ENCODE measurements around the gene KCP.

- TF ChIP-seq POLR2AphosphoS5 (IDR thresholded peaks at IDR 0.05; ENCODE audit: borderline replicate concordance, low read depth, low read length) = no peak
- no peak for TF ChIP-seq EZH2 (IDR thresholded peaks at IDR 0.05)
Measured at GRCh38 chr7:128829391-128830166, 80.9 kb downstream of the KCP start.
